Breast epithelium (tissue), 3 donors: ENCODE measurements around the gene ADM2.

ENCODE experiments used
- CTCF ChIP-seq, 3 donors: fragments of 450-650 bp; IDR thresholded peaks; one replicate each; pipeline ENCODE4 v1.5.1; 2016 to 2017; ENCODE audit warnings: antibody characterized with exemption in 3 of 3, mild to moderate bottlenecking in 3 of 3, moderate library complexity in 3 of 3
- POLR2A ChIP-seq: fragments of 450-650 bp; IDR thresholded peaks from one replicate; pipeline ENCODE4 v1.6.1; 2016; ENCODE audit warnings: antibody characterized with exemption, mild to moderate bottlenecking, moderate library complexity
- POLR2AphosphoS5 ChIP-seq, 3 donors: sonication (generic); formaldehyde crosslinking; IDR thresholded peaks; one replicate each; pipeline ENCODE4 v1.6.1; 2017; ENCODE audit warnings: antibody characterized with exemption in 3 of 3

GRCh38 chr22:50522208-50522805 lies 41.0 kb downstream of the ADM2 start:
- no peak for TF ChIP-seq POLR2A
- no peak for TF ChIP-seq CTCF (IDR thresholded peaks at IDR 0.05)
- TF ChIP-seq POLR2AphosphoS5 (IDR thresholded peaks at IDR 0.05) = no peak
